GM19193 (cell line): Measurements from ENCODE around the gene HS3ST4.

ENCODE experiments used
- POLR2A ChIP-seq: IDR thresholded peaks from 4 replicates; pipeline ENCODE4 v1.6.1; 2011; ENCODE audit not compliant: insufficient read depth, insufficient read length; ENCODE audit errors: extremely low read depth

The HS3ST4 gene

DNA sequence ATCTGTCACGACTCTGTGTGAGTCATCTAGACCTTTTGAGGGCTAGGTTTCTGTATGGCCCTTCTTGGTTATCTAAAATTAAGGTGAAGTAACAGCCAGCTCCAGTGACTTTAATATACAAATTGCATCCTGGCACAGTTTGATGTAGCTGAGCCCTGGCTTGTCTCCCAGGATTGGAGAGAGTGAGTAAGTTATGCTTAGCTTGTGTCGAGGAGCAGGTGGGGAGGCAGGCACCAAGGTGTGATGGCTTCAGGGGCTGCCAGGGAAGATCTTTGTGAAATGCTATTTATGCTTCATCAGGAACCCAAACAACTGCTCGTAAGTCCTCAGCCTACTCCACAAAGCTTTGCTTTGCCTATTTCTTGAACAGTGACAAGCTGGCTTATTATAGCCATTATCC is 261.2 kb downstream of the HS3ST4 start:
- no peak for TF ChIP-seq POLR2A

DNA sequence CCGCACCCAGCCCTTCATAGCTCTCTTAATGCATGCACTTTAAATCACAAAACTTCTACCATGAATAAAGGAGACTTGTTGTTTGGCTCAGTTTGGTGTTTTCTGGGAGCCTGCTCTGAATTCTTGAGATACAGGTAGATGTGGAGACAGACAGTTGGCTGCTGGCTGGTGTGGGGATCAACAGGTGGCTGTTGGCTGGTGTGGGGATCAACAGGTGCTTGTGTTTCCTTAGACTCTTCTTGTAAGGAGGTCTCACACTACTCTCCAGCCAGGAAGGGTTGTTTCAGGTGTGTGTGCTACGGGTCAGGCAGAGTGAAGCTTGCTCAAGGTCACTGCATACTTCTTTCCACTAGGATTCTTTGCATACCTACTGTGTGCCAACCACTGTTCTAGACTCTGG is 265.9 kb downstream of the HS3ST4 start:
- TF ChIP-seq POLR2A: no peak

DNA sequence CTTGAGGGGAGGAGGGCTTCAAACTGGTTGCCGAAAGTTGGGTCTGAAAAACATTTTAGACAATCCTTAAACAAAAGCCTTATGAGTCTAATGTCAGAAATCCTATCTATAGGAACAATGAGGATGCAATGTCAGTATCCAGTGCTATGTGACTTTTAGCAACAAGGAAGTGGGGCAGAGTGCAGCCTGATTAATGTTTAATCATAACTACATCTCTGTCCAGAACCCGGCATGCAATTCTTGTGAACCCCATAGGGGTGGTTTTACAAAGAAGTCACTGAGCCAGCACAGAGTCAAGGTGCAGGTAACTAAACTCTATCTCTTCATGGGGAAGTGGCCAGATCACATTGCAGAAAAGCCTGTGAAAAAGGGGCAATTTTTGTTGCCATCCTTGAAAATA is 267.5 kb downstream of the HS3ST4 start:
- no peak for TF ChIP-seq POLR2A

DNA sequence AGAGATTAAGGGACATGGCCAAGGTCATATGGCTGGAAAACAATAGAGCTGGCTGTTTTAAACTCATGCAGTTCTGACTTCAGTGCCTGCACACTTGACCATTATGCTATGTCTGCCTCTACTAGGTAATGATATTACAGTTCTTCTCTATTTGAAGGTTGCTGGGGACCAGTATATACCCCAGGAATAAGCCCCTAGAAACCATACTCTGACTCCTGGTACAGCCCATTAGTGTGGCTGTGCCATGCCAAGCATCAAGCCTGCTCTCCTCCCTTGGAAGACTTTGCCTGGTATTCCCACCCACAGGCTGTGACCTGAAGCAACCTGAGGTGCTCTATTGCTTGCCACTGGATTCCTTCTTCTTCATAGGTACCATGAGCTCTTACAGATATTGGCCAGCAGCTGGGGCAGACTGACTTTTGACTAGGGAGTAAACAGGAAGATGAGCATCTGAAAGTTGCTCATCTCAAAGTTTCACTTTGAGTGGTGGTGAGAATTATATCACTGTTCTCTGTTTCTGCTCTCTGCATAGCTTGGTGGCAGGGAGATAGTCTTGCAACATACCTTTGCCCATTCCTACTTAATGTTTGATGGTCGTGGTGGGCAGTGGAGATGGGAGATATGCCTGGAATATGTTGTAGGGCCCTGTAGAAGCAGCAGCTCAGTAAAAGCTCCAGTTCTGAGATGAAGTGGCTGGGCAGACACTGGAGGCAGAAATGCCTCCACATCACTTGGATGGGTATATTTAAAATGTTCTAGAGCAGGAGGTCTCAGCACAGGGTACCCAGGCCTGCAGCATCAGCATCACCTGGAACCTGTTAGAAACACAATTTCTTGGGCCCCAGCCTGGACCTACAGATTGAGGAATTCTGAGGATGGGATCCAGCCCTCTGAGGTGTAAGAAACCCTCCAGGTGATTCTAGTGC is 274.7 kb downstream of the HS3ST4 start:
- no peak for TF ChIP-seq POLR2A

- no peak for TF ChIP-seq POLR2A
Measured at GRCh38 chr16:25977121-25977520, 285.4 kb downstream of the HS3ST4 start.

DNA sequence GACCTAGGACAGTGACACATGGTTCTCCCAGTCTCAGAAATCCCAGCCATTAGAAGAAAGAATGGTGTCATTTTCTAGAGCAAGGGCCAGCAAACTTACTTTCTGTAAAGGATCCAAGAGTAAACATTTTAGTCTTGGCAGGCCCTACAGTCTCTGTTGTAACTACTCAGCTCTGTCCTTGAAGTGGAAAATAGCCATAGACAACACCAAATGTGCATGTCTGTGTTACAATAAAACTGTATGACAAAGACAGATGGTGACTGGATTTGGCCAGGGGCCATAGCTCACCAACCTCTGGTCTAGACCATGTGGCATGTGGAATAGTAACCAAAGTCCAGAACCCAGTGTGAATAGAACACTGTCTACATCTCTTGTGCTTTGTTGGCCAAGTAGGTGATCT is 286.5 kb downstream of the HS3ST4 start:
- no peak for TF ChIP-seq POLR2A

GRCh38 chr16:25988084-25988483 is 296.3 kb downstream of the HS3ST4 start:
- no peak for TF ChIP-seq POLR2A

DNA sequence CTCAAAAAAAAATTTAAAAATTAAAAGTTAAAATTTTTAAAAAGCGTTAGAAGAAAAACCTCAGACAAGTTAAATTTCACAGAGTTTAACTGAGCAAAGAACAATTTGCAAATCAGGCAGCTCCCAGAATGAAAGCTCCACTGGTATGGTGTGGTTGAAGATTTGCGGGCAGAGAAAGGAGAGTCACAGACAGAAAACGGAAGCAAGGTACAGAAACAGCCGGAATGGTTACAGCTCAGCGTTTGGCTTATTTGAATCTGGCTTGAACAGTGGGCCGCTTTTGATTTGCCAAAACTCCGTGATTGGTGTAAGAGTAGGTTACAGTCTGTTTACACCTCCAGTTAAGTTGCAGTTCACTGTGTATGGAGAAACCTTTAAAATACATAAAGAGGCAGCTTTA is 297.1 kb downstream of the HS3ST4 start:
- TF ChIP-seq POLR2A: no peak

- no peak for TF ChIP-seq POLR2A
Measured at GRCh38 chr16:25996052-25996451, 304.3 kb downstream of the HS3ST4 start.

- no peak for TF ChIP-seq POLR2A
Measured at GRCh38 chr16:26005336-26005735, 313.6 kb downstream of the HS3ST4 start.

DNA sequence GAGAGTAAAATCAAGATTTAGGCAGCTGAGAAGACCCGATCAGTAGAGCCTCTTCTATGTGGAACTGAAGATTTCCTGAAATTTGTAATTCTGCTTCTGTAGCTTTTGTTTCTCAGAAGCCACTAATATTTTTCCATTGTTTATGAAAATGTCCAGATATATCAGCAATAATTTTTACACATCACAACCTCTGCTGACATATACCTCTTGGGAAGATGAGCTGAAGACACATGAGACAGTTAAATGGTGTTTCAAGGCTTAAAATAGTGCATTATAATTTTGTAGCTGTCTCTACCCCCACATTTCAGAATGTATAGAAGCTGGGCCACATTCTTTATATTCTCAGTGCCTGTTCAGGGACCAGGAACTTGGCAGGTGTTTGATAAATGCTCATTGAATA is 320.6 kb downstream of the HS3ST4 start:
- no peak for TF ChIP-seq POLR2A

GRCh38 chr16:26015776-26016175 is 324.0 kb downstream of the HS3ST4 start:
- no peak for TF ChIP-seq POLR2A

GRCh38 chr16:26016989-26017388 is 325.2 kb downstream of the HS3ST4 start:
- TF ChIP-seq POLR2A: no peak

DNA sequence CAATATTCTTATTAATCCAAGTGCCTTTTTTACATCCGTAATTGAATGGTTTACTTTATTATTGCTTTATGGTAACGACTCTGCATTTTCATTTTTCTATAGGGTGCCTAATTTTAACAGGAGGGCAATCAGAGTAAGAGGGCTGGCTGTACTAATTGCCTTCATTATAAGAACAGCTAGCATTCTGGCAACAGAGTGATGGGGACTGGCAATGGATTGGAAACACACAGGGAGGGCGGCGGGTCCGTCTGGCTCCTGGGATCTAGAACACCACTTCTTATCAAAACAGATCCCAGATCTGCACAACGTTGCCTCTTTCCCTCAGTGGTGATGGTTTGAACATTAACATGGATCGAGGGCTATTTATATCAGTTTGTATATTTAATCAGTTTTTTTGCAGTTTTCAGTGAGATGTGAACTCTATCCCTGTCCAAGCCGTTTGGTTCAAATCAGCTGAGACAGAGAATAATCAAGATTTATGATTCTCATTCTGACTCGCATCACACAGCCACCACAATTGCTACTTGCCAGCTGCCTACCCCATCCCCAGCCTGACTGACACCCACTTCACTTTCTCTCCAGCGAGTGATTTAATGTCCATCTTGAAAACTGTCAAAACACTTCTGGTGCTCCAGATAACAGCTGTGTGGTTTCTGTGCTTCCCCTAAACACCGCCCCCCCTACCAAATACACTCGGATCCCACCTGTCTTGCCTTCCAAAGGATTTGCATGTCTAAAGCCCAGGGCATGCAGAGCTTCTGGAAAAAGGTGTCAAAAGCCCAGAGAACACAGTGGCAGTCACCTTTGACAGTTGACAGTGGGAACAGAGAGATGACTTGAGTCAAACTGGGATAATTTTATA is 327.9 kb downstream of the HS3ST4 start:
- no peak for TF ChIP-seq POLR2A

DNA sequence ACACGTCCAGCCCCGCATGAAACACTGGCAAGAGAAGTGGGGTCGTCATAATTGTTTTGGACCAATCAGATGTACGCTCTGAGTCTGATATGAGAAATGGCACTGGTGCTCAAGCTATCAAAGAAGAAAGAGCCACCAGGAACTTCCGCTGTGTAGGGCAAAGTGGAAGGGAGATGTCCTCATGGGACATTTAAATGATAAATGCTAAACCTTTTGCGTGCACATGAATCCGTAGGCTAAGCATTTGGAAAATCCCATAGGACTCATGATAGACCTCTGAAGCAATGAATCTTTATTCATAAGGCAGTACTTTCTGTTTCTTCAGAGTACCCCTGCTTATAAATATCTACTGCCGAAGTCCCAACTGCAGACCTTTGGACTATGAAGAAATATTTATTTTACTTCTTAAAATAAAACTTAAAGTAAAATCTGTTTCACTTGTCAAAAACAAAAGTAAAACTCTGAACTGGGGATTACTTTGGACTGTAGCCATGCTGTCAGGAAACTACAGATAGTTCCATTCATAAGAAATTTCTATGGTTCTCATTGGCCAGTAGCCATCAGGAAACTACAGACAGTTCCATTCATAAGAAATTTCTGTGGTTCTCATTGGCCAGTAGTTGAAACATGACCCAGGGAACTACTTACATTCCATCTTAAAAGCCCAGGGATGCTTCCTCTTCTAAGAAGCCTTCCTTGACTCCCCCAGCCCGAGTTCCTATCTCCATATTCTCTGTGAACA is 335.1 kb downstream of the HS3ST4 start:
- no peak for TF ChIP-seq POLR2A
